ENCODE results near the gene CATSPERZ. TPM values are rescaled to one million over a fixed set of nuclear protein-coding genes. Genes with fewer than 3 reads are reported as not detected.

CATSPERZ gene, protein sequence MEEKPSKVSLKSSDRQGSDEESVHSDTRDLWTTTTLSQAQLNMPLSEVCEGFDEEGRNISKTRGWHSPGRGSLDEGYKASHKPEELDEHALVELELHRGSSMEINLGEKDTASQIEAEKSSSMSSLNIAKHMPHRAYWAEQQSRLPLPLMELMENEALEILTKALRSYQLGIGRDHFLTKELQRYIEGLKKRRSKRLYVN
- polyA plus RNA-seq (2011; rRNA removed) (not detected in 2 replicates), polyA minus RNA-seq (2011; rRNA and poly(A)+ RNA removed) (not detected in 2 replicates)

DNA sequence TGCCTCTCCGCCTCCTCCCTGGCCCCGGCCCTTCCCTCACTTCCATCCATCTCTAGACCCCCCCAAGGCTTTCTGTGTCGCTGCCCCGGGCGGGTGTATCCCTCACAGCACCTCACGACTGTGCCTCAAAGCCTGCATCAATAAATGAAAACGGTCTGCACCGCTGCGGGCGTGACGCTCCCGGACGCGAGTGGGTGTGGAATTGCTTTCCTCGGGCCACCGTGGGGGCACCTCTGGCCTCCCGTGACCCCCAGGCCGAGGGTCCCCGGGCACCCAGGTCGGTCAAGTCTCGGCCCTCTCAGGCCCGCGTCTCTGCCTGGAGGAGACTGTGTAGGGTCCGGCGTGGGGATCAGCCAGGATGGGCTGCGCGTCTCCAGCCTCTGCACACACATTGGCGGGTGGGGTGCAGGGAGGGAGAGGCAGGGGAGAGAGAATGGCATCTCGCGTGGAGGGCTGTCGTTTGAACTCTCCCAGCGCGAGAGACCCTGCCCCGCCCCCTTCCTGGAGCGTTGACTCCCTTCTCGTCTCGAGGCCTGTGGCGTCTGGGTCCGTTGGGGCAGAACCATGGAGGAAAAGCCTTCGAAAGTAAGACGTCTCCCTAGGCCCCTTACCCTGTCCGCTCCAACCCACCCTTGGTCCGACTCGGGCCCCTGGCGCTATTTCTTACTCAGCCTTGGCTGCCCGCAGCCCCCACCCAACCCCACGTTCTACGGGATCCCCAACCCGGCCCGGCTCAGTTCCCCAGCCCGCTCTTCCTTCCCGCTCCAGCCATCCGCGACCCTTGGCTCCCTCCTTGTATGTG lies at the start of gene CATSPERZ:
Gene CATSPERZ, plus strand, starts transcription at position 512 of the 802 bp plus-strand sequence. Its CDS starts 53 bp downstream, at position 565.
- POLR2A ChIA-PET, result no interaction called here
- Histone ChIP-seq H3K4me3 (ENCODE audit: low read depth, low read length) (no peak within 1 kb of the TSS), H3K36me3 (ENCODE audit: control insufficient read depth, insufficient read depth, low read length) (no peaks in the 10 kb centered on the region), H3K27me3 (ENCODE audit: control insufficient read depth, insufficient read depth, low read length) (peaks cover 31% of the 10 kb centered on the region)
- no peak for DNase-seq (ENCODE audit: low read depth)
- CTCF ChIA-PET, result interaction anchor here (0.7 to 5.4 kb wide), 25 partner anchors 7 to 712 kb away, joined by 3 to 229 read pairs (median 6); partner anchors contain the start of genes BAD, FERMT3, GPR137 and KCNK4
- TF ChIP-seq, protein P1, sequence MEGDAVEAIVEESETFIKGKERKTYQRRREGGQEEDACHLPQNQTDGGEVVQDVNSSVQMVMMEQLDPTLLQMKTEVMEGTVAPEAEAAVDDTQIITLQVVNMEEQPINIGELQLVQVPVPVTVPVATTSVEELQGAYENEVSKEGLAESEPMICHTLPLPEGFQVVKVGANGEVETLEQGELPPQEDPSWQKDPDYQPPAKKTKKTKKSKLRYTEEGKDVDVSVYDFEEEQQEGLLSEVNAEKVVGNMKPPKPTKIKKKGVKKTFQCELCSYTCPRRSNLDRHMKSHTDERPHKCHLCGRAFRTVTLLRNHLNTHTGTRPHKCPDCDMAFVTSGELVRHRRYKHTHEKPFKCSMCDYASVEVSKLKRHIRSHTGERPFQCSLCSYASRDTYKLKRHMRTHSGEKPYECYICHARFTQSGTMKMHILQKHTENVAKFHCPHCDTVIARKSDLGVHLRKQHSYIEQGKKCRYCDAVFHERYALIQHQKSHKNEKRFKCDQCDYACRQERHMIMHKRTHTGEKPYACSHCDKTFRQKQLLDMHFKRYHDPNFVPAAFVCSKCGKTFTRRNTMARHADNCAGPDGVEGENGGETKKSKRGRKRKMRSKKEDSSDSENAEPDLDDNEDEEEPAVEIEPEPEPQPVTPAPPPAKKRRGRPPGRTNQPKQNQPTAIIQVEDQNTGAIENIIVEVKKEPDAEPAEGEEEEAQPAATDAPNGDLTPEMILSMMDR (IDR thresholded peaks at IDR 0.05; ENCODE audit: insufficient read depth, low read depth, low read length), result no peak

DNA sequence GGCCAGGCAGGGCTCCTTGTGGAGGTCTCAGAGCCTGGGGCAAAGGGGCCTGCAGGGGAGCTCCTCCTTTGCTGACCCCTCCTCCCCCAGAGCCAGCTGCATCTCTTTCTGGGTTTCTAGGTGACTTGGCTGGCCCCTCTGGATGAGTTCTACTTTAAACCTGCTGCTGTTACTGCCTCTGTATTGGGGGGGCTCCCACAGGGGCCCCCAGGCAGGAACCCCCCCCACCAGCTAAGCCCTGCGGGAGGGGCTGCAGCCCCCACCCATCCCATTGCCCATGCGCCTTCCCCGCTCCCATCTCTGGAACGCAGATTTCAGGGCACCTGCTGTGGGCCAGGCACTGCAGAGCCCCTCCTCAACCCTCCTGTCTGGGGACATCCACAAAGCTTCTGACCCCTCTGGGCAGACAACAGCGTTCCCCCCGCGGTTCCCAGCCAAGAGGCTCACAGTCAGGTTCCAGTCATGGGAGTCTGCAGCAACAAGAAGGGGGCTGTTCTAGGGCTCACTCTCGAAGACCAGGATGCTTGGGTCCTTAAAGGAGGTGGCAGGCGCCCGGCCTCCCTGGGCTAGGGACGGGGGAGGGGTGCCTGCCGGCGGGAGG lies 49.6 kb upstream of the CATSPERZ start:
- POLR2A ChIA-PET, result no interaction called here

DNA sequence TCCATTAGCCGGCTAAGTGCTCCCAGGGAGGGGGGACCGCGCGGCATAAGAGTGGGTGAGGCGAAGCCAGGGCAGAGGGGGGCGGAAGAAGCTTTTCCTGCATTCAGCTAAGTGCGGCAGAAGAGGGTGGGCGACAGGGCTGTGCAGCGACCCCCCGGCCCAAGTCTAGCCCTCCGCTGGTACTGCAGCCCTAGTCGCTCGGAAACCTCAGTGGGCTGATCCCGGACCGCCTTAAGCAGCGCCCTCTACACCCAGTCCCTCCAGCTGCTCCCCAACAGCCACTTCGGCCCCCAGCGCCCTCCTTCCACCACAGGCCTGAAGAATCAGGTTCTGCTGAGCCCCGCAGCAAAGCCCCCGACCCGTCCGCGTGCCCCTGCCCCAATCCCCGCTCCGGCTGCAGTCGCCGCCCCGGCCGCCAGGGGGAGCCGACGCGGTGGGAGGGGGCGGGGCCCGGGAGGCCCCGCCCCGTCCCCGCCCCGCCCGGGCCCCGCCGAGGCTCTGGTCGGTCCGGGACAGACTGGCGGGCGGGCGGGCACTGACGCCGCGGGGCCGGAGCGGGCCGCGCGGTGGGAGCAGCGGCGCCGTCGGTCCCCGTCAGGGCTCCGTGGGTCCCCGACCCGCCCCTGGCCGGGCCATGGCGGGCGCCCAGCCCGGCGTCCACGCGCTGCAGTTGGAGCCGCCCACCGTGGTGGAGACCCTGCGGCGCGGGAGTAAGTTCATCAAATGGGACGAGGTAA lies 49.0 kb upstream of the CATSPERZ start, which contains the start of gene PLCB3:
Gene PLCB3, plus strand, starts transcription at position 515 of the 737 bp plus-strand sequence. Its CDS starts 120 bp downstream, at position 635.
- ChIA-PET CTCF (interaction anchor here (0.6 to 8.2 kb wide), 27 partner anchors 8 to 106 kb away, joined by 3 to 92 read pairs (median 5); partner anchors contain the start of genes CATSPERZ, DNAJC4, ESRRA and FERMT3), POLR2A (no interaction called here)
- H3K4me3 ChIP-seq (ENCODE audit: low read depth, low read length), result peak within 1 kb of the TSS; percentile 79
- no peak for DNase-seq (ENCODE audit: low read depth)
- peaks cover 10% of the 10 kb centered on the region for H3K36me3 ChIP-seq (ENCODE audit: control insufficient read depth, insufficient read depth, low read length)
- H3K27me3 ChIP-seq (ENCODE audit: control insufficient read depth, insufficient read depth, low read length), result no peaks in the 10 kb centered on the region
- TF ChIP-seq, protein P1 (IDR thresholded peaks at IDR 0.05; ENCODE audit: insufficient read depth, low read depth, low read length), result peak; percentile 68

More for the DNA sequence above, 49.6 kb upstream of the CATSPERZ start:
- peaks cover 5% of the 10 kb centered on the region for H3K36me3 ChIP-seq (ENCODE audit: control insufficient read depth, insufficient read depth, low read length)
- CTCF ChIA-PET, result interaction anchor here (0.6 to 8.2 kb wide), 20 partner anchors 8 to 107 kb away, joined by 3 to 92 read pairs (median 6); partner anchors contain the start of genes CATSPERZ, ESRRA, FERMT3 and FKBP2
- H3K27me3 ChIP-seq (ENCODE audit: control insufficient read depth, insufficient read depth, low read length), result no peaks in the 10 kb centered on the region
- TF ChIP-seq, protein P1 (IDR thresholded peaks at IDR 0.05; ENCODE audit: insufficient read depth, low read depth, low read length), result no peak
- no peak for DNase-seq (ENCODE audit: low read depth)
- peak overlapping the region; percentile 79 for H3K4me3 ChIP-seq (ENCODE audit: low read depth, low read length)

DNA sequence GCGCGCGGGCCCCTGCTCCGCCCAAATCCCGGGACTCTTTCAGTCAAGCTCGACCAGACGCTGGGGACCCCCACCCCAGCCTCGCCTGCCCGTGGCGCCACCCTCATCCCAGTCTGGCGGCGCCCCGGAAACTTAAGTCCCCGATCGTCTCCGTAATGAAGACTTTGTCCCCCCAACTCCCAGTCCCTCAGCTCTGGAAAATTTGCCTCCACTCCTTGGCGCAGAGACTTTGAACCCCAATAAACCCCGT lies 48.5 kb upstream of the CATSPERZ start:
- ChIA-PET POLR2A (no interaction called here), CTCF (interaction anchor here (0.6 to 8.2 kb wide), 22 partner anchors 9 to 102 kb away, joined by 3 to 92 read pairs (median 6); partner anchors contain the start of genes CATSPERZ, DNAJC4, ESRRA and FERMT3)
- Histone ChIP-seq H3K4me3 (ENCODE audit: low read depth, low read length) (peak overlapping the region; percentile 79), H3K36me3 (ENCODE audit: control insufficient read depth, insufficient read depth, low read length) (peaks cover 15% of the 10 kb centered on the region), H3K27me3 (ENCODE audit: control insufficient read depth, insufficient read depth, low read length) (no peaks in the 10 kb centered on the region)
- TF ChIP-seq, protein P1 (IDR thresholded peaks at IDR 0.05; ENCODE audit: insufficient read depth, low read depth, low read length), result no peak
- no peak for DNase-seq (ENCODE audit: low read depth)

All from BJ (cell line).